Measurements from ENCODE around the gene SETD5.

Gene SETD5, protein sequence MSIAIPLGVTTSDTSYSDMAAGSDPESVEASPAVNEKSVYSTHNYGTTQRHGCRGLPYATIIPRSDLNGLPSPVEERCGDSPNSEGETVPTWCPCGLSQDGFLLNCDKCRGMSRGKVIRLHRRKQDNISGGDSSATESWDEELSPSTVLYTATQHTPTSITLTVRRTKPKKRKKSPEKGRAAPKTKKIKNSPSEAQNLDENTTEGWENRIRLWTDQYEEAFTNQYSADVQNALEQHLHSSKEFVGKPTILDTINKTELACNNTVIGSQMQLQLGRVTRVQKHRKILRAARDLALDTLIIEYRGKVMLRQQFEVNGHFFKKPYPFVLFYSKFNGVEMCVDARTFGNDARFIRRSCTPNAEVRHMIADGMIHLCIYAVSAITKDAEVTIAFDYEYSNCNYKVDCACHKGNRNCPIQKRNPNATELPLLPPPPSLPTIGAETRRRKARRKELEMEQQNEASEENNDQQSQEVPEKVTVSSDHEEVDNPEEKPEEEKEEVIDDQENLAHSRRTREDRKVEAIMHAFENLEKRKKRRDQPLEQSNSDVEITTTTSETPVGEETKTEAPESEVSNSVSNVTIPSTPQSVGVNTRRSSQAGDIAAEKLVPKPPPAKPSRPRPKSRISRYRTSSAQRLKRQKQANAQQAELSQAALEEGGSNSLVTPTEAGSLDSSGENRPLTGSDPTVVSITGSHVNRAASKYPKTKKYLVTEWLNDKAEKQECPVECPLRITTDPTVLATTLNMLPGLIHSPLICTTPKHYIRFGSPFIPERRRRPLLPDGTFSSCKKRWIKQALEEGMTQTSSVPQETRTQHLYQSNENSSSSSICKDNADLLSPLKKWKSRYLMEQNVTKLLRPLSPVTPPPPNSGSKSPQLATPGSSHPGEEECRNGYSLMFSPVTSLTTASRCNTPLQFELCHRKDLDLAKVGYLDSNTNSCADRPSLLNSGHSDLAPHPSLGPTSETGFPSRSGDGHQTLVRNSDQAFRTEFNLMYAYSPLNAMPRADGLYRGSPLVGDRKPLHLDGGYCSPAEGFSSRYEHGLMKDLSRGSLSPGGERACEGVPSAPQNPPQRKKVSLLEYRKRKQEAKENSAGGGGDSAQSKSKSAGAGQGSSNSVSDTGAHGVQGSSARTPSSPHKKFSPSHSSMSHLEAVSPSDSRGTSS (N-terminal part only)

GRCh38 chr3:9397332-9397905 is at the start of gene SETD5:
Gene SETD5, plus strand, starts transcription at chr3:9397615. Its CDS starts 31,324 bp downstream, at chr3:9428939.
- in situ Hi-C loops (cut with MboI; ENCODE audit: low pct_unique_long_range_greater_than_20kb, low sequenced_read_pairs) = no loop called here

DNA sequence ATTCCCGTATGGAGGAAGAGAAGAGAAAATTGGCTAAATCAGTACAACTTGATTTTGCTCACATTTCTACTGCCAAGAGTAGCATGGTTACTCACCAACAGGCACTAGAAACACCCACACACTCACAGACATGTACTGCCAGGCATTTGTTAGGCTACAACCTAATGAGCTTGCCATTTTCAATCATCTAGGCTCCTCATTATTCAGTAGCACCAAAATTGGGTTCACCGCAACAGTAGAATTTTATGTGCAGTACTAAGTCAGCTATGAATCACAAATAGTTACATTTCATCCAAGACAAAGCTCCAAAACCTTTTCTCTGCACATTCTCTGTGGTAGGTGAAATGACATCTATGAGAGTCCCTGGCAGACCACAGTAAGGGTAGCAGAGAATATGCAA is 49.5 kb upstream of the SETD5 start:
- in situ Hi-C loops (cut with MboI; ENCODE audit: low pct_unique_long_range_greater_than_20kb, low sequenced_read_pairs) = no loop called here
- DNase-seq = no peak

More at GRCh38 chr3:9397332-9397905, at the start of gene SETD5:
- peak; percentile 93 for DNase-seq

- in situ Hi-C loops (cut with MboI; ENCODE audit: low pct_unique_long_range_greater_than_20kb, low sequenced_read_pairs) = no loop called here
- DNase-seq = peak; percentile 32
Measured at GRCh38 chr3:9349321-9350117, 47.9 kb upstream of the SETD5 start.

DNA sequence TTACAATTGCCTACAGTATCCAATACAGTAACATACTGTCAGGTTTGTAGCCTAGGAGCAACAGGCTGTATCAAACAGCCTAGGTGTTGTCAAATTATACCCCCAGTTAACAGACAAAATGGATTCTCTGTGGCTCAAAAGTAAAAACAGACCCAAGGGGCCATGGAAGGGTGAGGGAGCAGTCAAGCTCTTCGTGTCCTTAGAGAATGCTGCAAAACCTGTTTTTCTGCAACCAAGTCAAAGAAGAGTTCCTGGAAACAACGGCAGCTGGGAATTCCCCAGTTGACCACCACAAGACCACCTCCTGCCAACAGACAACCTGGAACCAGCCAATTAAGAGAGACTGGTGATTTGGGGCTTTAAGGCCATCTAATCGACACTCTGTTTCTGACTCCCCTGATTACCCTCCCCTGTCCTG is 45.7 kb upstream of the SETD5 start:
- in situ Hi-C loops (cut with MboI; ENCODE audit: low pct_unique_long_range_greater_than_20kb, low sequenced_read_pairs) = no loop called here
- no peak for DNase-seq

DNA sequence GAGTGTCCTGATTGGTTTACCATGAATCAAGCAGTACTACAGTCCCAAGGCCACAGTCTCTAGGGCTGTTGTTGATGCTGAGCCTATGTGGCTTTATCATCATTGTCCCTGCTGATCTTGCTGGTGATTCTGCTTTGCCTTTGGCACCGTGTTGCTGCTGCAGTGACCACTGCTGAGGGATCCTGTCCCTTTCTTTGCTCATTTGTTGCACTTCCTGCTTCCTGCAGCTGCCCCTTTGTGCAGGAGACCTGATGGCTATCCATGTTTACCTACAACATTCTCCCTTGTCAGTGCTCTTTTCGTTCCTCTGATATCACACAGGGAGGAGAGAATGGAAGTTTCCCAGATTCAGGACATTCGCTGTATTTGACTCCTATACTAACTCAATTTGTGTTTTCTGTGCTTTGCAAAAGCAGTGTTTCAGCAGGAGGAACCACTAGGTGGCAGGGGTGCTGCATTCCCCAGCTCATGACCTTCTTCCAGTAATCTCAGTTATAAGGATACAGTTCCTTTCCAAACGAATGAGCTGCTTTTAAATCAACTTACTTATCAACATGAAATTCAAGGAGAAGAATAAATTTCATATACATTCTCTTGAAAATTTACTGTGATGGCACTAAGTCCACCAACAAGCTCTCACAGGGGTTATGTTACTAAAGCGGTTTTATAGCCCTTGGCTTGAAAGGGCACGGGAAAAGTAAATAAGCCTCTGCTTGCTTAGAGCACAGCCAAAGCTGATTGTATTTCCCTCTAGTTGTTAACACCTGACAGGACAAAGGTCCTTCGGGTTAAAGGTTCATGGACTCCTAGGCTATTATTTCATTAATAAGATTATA is 44.3 kb upstream of the SETD5 start:
- in situ Hi-C loops (cut with MboI; ENCODE audit: low pct_unique_long_range_greater_than_20kb, low sequenced_read_pairs) = no loop called here
- DNase-seq = peak; percentile 85

- in situ Hi-C loops (cut with MboI; ENCODE audit: low pct_unique_long_range_greater_than_20kb, low sequenced_read_pairs) = no loop called here
- DNase-seq = no peak
Measured at GRCh38 chr3:9361691-9362388, 35.6 kb upstream of the SETD5 start.

GRCh38 chr3:9362731-9363530 is 34.5 kb upstream of the SETD5 start, which contains the start of gene THUMPD3:
Gene THUMPD3, plus strand, starts transcription at chr3:9363054. Its CDS starts 2,015 bp downstream, at chr3:9365069.
- DNase-seq = peak; percentile 97
- in situ Hi-C loops (cut with MboI; ENCODE audit: low pct_unique_long_range_greater_than_20kb, low sequenced_read_pairs) = no loop called here

- DNase-seq = no peak
- in situ Hi-C loops (cut with MboI; ENCODE audit: low pct_unique_long_range_greater_than_20kb, low sequenced_read_pairs) = no loop called here
Measured at GRCh38 chr3:9369508-9369907, 27.9 kb upstream of the SETD5 start.

- in situ Hi-C loops (cut with MboI; ENCODE audit: low pct_unique_long_range_greater_than_20kb, low sequenced_read_pairs) = no loop called here
- DNase-seq = no peak
Measured at GRCh38 chr3:9373465-9373864, 23.9 kb upstream of the SETD5 start.

DNA sequence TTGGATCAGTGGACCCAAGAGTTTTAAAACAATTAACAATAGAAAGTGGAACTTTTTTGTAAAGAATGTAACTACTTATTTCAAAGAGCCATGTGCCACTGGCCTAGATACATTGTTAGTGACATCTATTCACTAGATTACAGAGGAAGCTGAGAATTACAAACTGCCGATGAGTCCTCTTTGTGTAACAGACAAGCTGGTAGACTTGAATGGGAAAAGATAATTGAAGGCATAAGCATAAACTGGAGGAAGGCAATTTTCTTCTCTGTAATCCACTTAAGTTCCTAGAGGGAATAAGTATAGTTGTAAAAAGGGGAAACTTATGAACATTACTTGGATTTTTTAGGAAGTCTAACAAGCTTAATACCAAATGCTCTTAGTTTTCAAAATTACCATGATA is 19.4 kb upstream of the SETD5 start:
- no peak for DNase-seq
- in situ Hi-C loops (cut with MboI; ENCODE audit: low pct_unique_long_range_greater_than_20kb, low sequenced_read_pairs) = no loop called here

DNA sequence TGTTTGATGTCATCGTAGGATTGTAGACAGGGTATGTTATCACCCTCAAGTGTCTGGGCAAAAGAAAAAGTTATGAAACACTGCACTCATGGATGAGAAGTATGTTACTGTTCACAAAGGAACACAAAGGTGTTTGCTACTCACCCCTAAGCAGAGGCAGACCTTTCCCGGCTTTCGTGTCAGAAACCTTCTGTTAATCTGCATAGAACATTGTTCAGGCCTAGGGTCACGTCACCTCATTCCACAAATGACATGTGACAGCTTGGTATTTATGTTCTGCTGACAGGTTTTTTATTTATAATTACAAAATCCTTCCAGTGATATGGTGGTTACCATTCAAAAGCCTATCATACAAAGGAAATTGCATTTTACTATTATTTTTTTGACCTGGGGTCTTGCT is 18.1 kb upstream of the SETD5 start:
- in situ Hi-C loops (cut with MboI; ENCODE audit: low pct_unique_long_range_greater_than_20kb, low sequenced_read_pairs) = no loop called here
- DNase-seq = no peak

- in situ Hi-C loops (cut with MboI; ENCODE audit: low pct_unique_long_range_greater_than_20kb, low sequenced_read_pairs) = no loop called here
- DNase-seq = no peak
Measured at GRCh38 chr3:9380014-9380413, 17.4 kb upstream of the SETD5 start.

DNA sequence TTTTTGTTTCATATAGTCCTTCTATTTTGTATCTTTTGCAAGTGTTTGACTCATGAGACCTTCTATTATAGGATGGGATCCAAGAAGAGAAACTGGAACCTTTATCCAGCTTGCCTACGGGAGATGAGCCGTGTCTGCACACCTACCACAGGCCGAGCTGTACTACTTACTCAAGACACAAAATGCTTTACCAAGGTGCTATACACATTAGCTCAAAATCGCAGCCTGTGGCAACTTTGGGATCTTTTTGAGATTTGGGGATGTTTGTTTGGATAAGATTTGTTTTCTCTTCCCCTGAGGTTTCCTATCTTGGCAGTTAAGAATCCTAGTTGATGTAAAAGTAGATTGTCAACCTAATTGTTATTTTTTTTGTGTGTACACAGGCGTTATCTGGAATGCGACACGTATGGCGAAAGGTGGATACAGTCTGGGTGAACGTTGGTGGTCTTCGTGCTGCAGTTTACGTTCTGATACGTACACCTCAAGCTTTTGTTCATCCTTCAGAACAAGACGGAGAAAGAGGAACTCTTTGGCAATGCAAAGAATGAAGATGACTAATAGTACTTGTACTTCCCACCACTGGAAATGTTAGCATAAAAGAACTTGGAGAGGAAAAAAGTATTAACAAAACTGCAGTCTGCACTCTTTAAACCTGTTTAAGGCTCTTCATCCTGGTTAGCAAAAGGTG is 13.1 kb upstream of the SETD5 start:
- in situ Hi-C loops (cut with MboI; ENCODE audit: low pct_unique_long_range_greater_than_20kb, low sequenced_read_pairs) = no loop called here
- DNase-seq = no peak

- in situ Hi-C loops (cut with MboI; ENCODE audit: low pct_unique_long_range_greater_than_20kb, low sequenced_read_pairs) = no loop called here
Measured at GRCh38 chr3:9385187-9386077, 12.0 kb upstream of the SETD5 start.

DNA sequence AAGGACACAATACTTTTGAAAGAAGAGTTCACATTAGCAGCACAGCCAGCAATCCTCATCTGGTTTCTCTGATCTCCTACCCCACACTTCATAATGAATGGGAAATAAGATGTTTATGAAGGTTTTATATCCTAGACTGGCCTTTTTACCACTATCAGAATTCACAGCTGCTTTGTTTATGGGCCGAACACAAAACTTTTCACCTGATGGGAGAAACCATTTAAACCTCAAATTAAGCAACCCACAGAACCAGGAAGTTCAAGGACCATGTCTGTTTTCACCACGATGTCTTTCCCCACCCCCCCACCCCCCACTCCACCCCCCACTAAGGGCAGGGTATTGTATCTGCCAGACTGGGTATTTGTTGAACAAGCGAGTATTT is 11.3 kb upstream of the SETD5 start:
- in situ Hi-C loops (cut with MboI; ENCODE audit: low pct_unique_long_range_greater_than_20kb, low sequenced_read_pairs) = no loop called here
- DNase-seq = no peak

More at GRCh38 chr3:9385187-9386077, 12.0 kb upstream of the SETD5 start:
- no peak for DNase-seq
